Mucosa of gallbladder (tissue), 1 donor: Measurements from ENCODE around the gene CCSER1. TPM values are rescaled to one million over a fixed set of nuclear protein-coding genes. Genes with fewer than 3 reads are reported as not detected.
A peak's percentile ranks its signal among the peaks of the same experiment; 100 is the strongest.
"Not testable (repeated sequence)": the region's sequence is repeated elsewhere in the genome, so short reads cannot be mapped to it uniquely, and the experiment has no call there.

Source experiments
- DNase-seq: peaks from one replicate; pipeline ENCODE4 v3.0.0-alpha.2; 2020; ENCODE audit warnings: low spot score
- total RNA-seq: library from RNA; stranded (reverse); gene quantifications from one replicate; pipeline ENCODE4 v1.2.1, GENCODE V29; 2021
- donor health status: DM: no; HTN: no; CAD: no.

The CCSER1 gene
- total RNA-seq, 1 donor from 2014 or later: 5.4 TPM

- not testable (repeated sequence) for DNase-seq
These were observed 1040.9 kb downstream of the CCSER1 start for GRCh38 chr4:91167864-91168653.

- DNase-seq: no peak
These were observed 1043.6 kb downstream of the CCSER1 start for GRCh38 chr4:91170768-91171167.

GRCh38 chr4:91171217-91171616 lies 1044.0 kb downstream of the CCSER1 start:
- DNase-seq: no peak

- DNase-seq: not testable (repeated sequence)
These were observed 1057.9 kb downstream of the CCSER1 start for GRCh38 chr4:91185061-91185460.

- no peak for DNase-seq
These were observed 1071.8 kb downstream of the CCSER1 start for GRCh38 chr4:91198951-91199350.

- DNase-seq: no peak
These were observed 1080.3 kb downstream of the CCSER1 start for GRCh38 chr4:91207535-91207934.

- DNase-seq: no peak
These were observed 1085.0 kb downstream of the CCSER1 start for GRCh38 chr4:91212211-91212610.

GRCh38 chr4:91217831-91218403 lies 1090.7 kb downstream of the CCSER1 start:
- not testable (repeated sequence) for DNase-seq

- no peak for DNase-seq
These were observed 1093.1 kb downstream of the CCSER1 start for GRCh38 chr4:91220315-91220714.

- DNase-seq: no peak
These were observed 1094.8 kb downstream of the CCSER1 start for GRCh38 chr4:91222014-91222413.

- DNase-seq: no peak
These were observed 1099.7 kb downstream of the CCSER1 start for GRCh38 chr4:91226867-91227266.

- no peak for DNase-seq
These were observed 1101.5 kb downstream of the CCSER1 start for GRCh38 chr4:91228659-91229058.

- no peak for DNase-seq
These were observed 1106.0 kb downstream of the CCSER1 start for GRCh38 chr4:91233164-91233563.

GRCh38 chr4:91243132-91243531 lies 1115.9 kb downstream of the CCSER1 start:
- peak; percentile 40 for DNase-seq

GRCh38 chr4:91256043-91256442 lies 1128.8 kb downstream of the CCSER1 start:
- no peak for DNase-seq

- no peak for DNase-seq
These were observed 1129.6 kb downstream of the CCSER1 start for GRCh38 chr4:91256751-91257150.

GRCh38 chr4:91257721-91258120 lies 1130.5 kb downstream of the CCSER1 start:
- no peak for DNase-seq

GRCh38 chr4:91258326-91258725 lies 1131.1 kb downstream of the CCSER1 start:
- DNase-seq: no peak

- DNase-seq: no peak
These were observed 1140.3 kb downstream of the CCSER1 start for GRCh38 chr4:91267543-91267942.

- not testable (repeated sequence) for DNase-seq
These were observed 1141.3 kb downstream of the CCSER1 start for GRCh38 chr4:91268481-91268880.

GRCh38 chr4:91268913-91269312 lies 1141.7 kb downstream of the CCSER1 start:
- DNase-seq: no peak

GRCh38 chr4:91279899-91280298 lies 1152.7 kb downstream of the CCSER1 start:
- DNase-seq: no peak

GRCh38 chr4:91280551-91281290 lies 1153.5 kb downstream of the CCSER1 start:
- DNase-seq: no peak
